Measurements from ENCODE around the gene VWA2. TPM values are rescaled to one million over a fixed set of nuclear protein-coding genes. Genes with fewer than 3 reads are reported as not detected.

The VWA2 gene
- total RNA-seq, 1 experiment from 2014 or later, result 1.6 TPM

DNA sequence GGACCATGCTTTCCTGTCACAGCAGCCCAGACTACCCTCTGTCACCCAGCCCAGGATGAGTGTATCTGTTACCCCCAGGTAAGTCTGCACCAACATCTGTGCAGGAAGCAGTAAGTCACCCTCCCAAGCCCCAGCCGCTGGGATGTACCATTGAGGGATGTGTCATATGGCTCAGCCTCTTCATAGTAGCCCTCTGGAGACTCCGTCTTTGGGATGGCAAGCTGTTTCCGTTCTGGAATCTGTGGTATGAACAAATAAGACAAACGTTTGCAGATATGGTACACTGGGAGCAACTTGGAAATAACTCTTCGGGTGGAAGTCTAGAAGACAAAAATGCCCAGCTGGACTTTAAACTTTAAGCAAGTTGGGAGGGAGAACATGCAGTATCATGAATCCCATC is 84.0 kb downstream of the VWA2 start:
- Histone ChIP-seq H2BK12ac (ENCODE audit: insufficient read length, low read depth, low read length) (no peak overlapping the region), H3K4me2 (ENCODE audit: insufficient read depth, insufficient read length, low read length) (no peak overlapping the region), H3K4me1 (ENCODE audit: insufficient read depth, low read length) (no peaks in the 10 kb centered on the region), H2BK20ac (ENCODE audit: low read depth, low read length, poor library complexity, severe bottlenecking) (no peak overlapping the region), H2AK5ac (ENCODE audit: insufficient read length, low read length) (no peak overlapping the region), H2BK5ac (ENCODE audit: insufficient read length, low read length) (no peak overlapping the region), H4K5ac (ENCODE audit: insufficient read length, low read depth, low read length) (no peak overlapping the region), H3K9ac (ENCODE audit: extremely low read depth, insufficient read length, low read length) (no peak overlapping the region), H3K14ac (ENCODE audit: insufficient read depth, low read length) (no peak overlapping the region), H3K4ac (ENCODE audit: low read depth, low read length) (no peak overlapping the region), H3K56ac (ENCODE audit: insufficient read length, low read depth, low read length) (no peak overlapping the region), H4K8ac (replicated peaks; ENCODE audit: insufficient read length, low read depth, low read length) (no peak overlapping the region), H3T11ph (ENCODE audit: low read length) (no peak overlapping the region), H3K79me1 (ENCODE audit: insufficient read depth, low read depth, low read length, poor library complexity, severe bottlenecking) (no peaks in the 10 kb centered on the region), H2AFZ (ENCODE audit: low read length) (no peak overlapping the region), H3K27me3 (ENCODE audit: insufficient read depth, low read length) (no peaks in the 10 kb centered on the region), H3K23me2 (ENCODE audit: insufficient read length, low read depth, low read length, poor library complexity, severe bottlenecking) (no peaks in the 10 kb centered on the region), H3K79me2 (ENCODE audit: insufficient read depth, low read length) (no peaks in the 10 kb centered on the region), H4K91ac (ENCODE audit: insufficient read length, low read depth, low read length) (no peak overlapping the region), H4K20me1 (ENCODE audit: control insufficient read depth, insufficient read depth, insufficient read length) (no peaks in the 10 kb centered on the region), H2BK15ac (ENCODE audit: low read depth, low read length) (no peak overlapping the region), H3K23ac (ENCODE audit: insufficient read length, low read depth, low read length) (no peak overlapping the region), H3K9me3 (ENCODE audit: control insufficient read depth, low read depth, low read length) (no peaks in the 10 kb centered on the region), H3K27ac (ENCODE audit: insufficient read length, low read depth, low read length) (no peak overlapping the region), H3K18ac (ENCODE audit: insufficient read length, low read depth, low read length) (no peak overlapping the region), H2BK120ac (ENCODE audit: low read depth, low read length, poor library complexity, severe bottlenecking) (no peak overlapping the region)
- WGBS (ENCODE audit: extremely low coverage, insufficient read length, low lambda C conversion rate), result no CpG with 5 or more reads among the region's 5 CpGs
- Mint-ChIP-seq H3K4me3 (no peak overlapping the region), H3K4me1 (peaks cover 9% of the 10 kb centered on the region in 2 experiments), H3K36me3 (ENCODE audit: insufficient read depth in 1 of 3, low read depth in 3 of 3) (no peaks in the 10 kb centered on the region), H3K9me3 (no peaks in the 10 kb centered on the region), H3K27me3 (ENCODE audit: low read depth) (peaks cover 8% of the 10 kb centered on the region), H3K27ac (no peak overlapping the region)
- no peak for DNase-seq
- TF ChIP-seq, protein P1, sequence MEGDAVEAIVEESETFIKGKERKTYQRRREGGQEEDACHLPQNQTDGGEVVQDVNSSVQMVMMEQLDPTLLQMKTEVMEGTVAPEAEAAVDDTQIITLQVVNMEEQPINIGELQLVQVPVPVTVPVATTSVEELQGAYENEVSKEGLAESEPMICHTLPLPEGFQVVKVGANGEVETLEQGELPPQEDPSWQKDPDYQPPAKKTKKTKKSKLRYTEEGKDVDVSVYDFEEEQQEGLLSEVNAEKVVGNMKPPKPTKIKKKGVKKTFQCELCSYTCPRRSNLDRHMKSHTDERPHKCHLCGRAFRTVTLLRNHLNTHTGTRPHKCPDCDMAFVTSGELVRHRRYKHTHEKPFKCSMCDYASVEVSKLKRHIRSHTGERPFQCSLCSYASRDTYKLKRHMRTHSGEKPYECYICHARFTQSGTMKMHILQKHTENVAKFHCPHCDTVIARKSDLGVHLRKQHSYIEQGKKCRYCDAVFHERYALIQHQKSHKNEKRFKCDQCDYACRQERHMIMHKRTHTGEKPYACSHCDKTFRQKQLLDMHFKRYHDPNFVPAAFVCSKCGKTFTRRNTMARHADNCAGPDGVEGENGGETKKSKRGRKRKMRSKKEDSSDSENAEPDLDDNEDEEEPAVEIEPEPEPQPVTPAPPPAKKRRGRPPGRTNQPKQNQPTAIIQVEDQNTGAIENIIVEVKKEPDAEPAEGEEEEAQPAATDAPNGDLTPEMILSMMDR (conservative IDR thresholded peaks at IDR 0.05), result no peak
